ENCODE data around the gene TKT.

Gene TKT

DNA sequence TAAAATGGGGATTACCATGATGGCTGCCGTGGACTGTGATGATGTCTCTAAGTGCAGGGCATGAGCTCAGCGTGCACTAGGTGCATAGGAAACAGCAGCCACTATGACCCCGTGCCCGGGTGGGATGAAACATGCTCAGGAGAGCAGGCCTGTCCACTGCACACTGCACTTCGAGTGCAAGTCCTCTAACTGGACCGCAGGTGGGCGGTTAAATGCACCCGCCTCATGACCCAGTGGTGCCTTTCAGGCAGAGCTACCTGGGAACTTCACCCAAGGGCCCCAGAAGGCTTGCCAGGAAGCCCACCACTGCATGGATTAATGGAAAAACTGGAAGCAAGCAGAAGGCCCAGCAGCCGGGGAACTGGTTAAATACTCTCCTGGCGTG, 60.8 kb downstream of the TKT start:
- DNase-seq = no peak

DNA sequence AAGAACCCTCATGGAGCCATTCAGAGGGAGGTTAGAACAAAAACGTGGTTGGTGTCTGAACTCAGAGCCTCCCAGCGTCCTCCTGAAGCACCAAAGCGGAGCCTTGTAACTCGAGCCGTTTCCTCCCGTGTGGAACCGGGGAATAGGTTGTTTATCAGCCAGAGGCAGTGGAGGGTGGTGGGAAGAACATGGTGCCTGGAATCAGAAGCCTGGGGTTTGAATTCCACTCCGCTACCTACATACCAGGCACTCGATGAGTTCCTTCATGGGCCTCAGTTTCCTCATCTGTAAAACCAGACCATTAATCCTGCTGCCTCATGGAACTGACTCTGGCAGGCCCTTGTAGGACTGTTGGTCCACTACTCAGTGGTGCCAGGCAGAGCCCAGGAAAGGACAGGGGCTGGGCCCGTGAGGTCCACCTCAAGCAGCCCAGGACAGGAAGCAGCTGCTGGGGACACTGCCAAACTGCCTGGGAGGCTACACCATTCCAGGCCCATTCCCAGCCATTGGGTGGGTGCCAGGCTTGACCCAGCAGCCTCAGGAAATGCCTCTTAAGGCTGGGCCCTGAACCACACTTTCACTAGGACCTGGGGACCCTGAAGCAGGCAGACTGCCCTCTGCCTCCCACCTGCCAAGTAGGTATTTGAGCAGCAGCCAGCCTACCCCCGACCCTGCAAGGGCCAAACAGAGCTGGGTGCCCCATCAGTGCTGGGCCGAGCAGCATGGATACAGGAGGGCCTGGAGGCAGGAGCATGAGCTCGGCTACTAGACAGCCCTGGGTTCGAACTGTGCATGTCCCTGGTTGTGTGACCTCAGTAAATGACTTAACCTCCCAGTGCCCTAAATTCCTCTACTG, 61.4 kb downstream of the TKT start:
- peak; percentile 15 for DNase-seq

DNA sequence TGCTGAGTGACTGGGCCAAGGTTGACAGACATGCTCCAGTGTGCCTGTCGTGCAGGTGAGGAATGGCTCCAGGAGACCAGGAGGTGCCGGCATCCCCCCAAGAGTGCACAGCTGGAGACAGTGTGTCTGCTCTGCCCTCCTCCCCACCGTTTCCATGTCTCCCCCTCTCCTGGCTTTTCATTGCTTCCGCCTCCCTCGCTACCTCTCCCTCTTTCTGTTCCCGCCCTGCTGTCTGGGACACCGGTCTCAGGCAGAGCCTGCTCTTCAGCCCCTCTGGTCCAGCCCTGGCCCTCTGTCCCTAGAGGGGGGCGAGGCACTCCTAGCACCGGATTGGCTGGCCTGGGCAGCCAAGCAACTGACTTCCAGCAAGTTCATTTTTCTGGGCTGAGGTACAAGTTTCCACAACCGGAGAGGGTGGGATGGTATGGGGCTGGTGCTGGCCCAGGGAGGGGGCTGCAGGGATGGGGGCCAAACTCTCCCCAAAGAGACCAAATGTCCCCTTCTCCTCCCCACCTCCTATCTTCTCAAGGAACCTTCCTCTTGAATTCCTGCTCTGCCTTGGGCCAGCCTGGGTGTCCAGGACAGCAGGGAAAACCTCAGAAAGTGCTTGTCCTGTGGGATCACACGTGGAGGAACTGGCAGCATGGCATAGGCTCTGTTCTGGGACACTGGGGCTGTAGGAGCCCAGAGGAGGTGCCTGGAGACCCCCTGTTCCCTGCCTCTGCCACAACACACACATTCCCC, 62.2 kb downstream of the TKT start:
- no peak for DNase-seq

DNA sequence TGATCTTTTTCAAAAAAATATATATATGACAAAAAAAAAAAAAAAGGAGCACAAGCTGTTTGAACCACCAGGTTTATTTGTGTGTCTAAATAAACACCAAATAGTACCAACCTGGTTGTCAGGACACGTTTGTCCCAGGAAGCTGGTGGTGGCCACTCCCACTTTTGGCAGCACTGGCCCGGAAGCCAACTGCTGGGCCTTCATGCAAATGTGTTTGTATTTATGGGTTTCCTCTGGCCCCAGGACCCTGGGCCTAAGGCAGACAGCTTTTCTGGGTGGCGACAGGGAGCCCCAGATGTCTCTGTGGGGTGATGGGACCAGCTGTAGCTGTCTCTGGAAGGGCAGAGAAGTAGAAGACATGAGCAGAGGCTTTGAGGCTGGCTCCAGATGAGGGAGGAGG, 63.2 kb downstream of the TKT start:
- DNase-seq = peak; percentile 14

DNA sequence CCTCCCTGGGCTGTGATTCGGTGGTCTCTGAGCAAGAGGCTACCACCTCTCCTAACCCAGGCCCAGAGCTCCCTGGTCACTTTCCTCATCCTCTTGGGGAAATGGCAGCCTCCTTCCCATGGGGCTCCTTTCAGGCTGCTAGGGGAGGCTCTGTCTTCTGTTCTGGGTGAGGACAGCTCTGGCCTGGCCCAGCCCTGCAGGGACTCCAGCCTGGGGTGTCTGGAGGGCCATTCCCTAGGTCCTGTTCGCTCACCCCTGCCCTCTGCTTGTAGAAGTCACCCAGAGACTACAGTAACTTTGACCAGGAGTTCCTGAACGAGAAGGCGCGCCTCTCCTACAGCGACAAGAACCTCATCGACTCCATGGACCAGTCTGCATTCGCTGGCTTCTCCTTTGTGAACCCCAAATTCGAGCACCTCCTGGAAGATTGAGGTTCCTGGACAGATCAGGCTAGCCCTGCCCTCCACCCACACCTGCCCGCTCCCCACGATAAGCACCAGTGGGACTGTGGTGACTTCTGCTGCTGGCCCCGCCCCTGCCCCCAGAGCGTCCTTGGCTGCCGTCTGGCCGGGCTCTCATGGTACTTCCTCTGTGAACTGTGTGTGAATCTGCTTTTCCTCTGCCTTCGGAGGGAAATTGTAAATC, 63.9 kb downstream of the TKT start:
- no peak for DNase-seq

DNA sequence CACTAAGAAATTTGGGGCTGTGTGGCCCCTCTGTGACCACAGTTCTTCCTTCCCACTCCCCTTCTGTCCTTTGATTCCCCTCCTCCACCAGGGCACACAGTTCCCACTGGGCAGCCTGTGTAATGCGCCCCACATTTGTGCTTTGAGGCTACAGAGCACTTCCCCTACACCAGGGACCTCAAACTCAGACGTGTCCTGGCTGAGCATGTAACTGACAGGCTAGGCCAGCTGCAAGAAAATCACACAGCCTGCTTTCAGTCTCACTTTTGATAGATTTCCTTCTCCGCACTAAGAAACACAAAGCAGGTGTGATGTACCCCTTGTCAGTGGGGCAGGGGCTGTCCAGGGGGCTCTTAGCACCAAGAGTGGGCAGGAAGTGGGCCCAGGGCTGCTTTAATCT, 65.2 kb downstream of the TKT start:
- DNase-seq = no peak

DNA sequence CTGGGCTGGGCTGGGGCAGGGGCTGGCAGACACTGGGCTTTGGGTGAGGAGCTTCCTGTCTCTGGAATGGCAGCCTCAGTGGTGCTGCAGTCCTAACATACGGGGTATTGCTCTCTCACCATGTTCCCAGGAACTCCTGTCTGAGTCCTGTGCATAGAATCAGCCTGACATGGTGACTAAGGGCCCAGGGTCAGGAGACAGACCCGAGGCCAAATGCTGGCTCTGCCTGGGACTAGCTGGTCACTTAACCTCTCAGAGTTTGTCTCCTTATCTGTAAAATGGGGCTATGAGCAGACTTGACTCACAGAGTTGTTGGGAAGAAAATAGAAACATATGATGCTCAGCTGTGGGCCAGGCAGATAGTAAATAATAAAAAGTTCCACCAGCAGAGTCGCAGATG, 66.5 kb downstream of the TKT start:
- DNase-seq = no peak

DNA sequence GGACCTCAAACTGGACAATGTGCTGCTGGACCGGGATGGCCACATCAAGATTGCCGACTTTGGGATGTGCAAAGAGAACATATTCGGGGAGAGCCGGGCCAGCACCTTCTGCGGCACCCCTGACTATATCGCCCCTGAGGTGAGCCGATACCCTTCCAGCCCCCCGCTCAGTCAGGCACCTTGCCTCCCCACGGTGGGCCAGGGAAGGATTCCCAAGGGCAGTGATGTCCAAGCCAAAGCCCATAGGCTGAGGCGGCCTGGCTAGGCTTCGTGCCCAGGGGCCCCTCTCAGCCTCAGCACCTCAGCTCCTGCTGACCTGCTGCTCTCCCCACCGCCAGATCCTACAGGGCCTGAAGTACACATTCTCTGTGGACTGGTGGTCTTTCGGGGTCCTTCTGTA, 67.1 kb downstream of the TKT start:
- DNase-seq = no peak

DNA sequence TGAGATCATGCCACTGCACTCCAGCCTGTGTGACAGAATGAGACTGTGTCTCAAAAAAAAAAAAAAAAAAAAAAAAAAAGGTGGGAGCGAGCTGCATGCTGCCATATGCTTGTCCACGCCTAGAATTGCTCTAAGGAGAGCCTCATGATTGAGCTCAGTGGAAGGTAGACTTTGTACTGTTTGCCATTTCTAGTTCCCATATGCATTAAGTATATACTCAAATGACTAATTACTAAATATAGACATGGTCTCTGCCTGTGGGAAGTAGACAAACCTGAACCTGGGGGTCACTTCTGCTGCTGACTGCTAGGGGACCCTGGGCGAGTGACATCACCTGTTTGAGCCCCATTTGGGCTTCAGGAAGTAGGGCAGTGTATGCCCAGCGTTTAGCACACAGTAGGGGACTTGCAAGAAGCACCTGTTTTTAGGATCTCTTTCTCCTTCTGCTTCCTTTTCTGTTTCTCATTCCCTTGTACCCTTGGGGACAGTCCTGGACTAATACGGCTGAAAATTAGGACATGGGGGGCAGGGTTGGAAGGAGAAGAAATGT, 67.6 kb downstream of the TKT start:
- DNase-seq = no peak

DNA sequence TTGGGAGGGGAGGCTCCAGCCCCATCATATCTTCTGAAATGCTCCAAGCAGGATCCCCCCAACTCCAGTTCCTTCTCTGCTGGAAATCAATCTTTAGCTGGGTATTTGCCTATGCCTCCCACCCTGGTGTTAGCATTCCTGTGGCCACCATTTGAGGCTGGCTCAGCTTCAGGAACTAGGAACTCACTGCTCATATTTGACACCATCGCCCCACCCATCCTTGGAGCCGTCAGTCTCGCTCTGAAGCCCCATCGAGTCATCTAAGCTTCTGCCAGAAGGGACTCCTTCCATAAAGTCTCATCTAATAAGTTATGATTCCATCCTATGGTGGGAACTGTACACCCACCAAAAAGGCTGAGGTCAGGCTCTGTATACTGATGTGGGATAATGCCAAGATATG, 68.4 kb downstream of the TKT start:
- DNase-seq = no peak

DNA sequence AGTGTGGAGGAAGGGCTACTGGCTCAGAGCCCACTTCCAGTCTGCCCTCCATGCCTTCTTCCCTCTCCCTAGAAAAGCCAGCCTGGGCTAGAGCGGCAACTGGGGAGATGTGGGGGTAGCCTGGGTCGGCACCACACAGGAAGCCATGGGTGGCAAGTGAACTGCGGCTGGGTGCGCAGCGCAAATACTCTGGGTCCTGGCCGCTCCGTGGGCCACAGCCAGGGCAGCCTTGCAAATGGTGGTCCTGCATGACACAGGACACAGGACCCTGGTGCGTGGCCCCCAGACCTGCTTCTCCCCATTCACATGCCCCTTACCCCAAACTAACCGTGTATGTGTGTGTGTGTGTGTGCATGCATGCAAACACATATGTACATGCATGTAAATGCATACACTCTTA, 69.1 kb downstream of the TKT start:
- DNase-seq = no peak

DNA sequence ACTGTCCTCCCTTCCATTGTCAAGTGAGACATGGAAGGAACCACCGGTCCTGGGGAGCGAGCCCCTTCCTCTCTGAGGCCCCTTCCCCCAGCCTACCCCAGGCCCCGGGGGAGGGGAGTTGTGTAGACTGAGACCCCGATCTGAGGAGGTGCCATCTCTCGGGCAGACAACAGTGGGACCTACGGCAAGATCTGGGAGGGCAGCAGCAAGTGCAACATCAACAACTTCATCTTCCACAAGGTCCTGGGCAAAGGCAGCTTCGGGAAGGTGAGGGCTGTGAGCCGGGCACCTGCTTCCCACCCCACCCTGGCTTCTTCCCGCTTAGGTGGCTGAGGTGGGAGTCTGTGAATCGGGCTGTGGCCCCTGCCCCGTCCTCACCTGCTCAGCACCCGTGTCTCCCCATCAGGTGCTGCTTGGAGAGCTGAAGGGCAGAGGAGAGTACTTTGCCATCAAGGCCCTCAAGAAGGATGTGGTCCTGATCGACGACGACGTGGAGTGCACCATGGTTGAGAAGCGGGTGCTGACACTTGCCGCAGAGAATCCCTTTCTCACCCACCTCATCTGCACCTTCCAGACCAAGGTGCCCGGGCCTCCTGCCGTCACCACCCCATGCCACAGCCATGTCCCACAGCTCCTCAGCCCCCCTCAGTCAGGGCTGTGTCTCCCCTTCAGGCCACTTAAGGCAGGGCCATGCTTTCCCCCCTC, 69.9 kb downstream of the TKT start:
- no peak for DNase-seq

DNA sequence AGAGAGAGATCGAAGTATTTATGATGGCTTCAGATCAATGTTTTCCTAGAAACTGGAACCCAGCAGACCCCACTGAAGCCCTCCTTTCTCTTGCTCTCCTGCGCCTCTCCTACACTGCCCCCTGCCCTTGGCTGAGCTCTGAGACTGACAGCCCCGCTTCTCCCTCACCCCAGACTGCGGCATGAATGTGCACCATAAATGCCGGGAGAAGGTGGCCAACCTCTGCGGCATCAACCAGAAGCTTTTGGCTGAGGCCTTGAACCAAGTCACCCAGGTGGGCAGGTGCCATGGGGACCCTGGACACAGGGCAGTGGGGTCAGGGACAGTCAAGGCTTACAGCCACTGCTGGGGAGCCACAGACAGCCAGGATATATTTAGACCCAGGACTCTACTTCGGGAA, 71.1 kb downstream of the TKT start:
- DNase-seq = no peak

DNA sequence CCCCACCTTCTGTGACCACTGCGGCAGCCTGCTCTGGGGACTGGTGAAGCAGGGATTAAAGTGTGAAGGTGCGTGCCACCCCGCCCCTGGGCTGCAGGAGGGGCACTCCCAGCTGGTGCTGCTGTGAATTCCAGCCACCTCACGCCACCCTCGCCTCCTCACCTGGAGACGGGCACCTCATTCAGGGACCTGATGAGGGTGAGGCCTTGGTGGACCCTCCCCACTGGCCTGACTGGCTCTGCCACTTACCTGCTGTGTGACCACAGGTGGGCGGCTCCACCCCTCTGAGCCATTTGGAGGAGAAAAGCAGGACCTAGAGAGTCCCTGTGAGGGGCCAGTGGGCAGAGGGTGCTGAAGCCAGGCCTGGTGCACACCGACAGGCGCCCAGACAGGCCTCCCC, 72.3 kb downstream of the TKT start:
- DNase-seq = no peak

DNA sequence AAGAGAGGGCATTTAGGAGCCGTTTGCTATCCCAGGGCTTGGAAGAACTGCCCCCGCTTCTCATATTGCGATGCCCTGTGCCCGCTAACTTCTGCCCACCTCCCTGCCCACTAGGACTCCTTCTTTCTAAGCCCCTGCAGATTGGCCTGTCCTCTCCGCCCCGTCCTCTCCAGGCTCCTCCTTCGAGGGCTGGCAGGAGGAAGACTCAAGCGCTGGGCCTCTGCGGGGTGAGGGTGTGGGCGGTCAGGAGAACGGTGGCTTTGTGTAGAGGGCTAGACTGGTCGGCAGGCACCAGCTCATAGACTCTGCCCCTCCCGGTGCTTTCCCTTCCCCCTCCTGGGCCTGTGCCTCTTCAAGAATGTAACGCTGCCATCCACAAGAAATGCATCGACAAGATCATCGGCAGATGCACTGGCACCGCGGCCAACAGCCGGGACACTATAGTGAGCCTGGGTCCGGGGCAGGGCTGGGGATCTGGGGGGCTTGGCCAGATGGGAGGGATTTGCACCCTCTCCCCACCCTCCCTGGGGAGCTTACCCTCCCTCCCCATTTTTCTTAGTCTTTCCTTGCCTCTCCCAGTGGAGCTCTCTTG, 73.0 kb downstream of the TKT start:
- DNase-seq = no peak

DNA sequence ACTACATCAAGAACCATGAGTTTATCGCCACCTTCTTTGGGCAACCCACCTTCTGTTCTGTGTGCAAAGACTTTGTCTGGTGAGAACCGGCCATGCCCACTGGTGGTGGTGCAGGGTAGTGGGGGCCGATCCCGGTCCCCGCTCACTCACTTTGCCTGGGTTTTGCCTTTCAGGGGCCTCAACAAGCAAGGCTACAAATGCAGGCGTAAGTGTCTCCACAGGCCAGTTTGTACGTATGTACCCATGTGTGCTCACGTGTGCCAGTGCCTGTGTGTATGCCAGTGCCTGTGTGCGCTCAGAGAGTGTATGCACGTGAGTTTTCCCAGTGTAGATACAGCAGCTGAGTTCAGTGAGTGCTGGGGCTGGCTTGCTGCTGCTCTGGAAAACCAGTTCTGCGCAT, 74.3 kb downstream of the TKT start:
- no peak for DNase-seq

DNA sequence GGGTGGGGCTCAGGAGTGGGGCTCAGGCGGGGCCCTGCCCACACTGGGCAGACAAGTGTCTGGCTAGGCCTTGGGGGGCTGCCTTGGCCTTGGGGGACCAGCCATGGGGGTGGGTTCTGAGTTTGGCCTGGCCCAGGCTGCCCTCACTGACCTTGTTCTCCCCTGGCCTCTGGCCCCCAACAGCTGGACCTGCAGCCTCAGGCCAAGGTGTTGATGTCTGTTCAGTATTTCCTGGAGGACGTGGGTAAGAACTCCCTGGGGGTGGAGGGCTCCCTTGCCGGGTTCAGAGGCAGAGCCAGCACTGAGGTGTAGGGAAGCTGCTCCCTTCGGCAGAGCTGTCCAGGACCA, 74.8 kb downstream of the TKT start:
- DNase-seq = no peak

DNA sequence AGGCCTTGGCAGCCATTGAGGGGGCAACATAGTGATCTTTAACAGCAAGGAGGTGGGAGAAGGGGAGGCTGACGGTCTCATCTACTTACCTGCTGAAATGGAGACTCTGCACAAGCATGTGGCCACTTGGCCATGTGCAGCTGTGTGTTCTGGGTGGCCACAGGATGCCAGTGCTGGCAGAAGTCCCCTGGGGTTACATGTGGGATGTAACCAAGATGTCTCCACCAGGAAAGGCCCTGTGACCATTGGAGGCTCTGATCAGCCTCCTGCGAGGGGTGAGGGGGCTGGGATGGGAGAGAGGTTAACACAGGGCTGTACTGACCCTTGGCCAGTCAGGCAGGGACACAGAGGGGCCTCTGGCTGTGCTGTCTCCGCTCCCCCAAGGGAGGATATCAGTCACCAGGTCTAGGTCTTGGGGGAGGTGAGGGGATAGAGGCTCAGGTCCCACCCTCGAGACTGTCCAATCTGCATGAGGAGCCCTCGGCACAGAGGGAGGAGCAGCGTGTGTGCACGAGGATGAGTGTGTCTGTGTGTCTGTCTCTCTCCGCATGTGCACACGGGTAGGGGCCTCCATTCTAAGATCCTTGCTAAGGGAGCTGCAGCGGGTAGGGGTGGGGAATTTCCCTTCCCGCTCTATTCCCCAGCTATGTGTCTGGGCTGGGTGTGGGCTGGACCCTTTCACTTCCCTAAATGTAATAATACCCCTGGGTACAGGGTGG, 75.4 kb downstream of the TKT start:
- DNase-seq = no peak

DNA sequence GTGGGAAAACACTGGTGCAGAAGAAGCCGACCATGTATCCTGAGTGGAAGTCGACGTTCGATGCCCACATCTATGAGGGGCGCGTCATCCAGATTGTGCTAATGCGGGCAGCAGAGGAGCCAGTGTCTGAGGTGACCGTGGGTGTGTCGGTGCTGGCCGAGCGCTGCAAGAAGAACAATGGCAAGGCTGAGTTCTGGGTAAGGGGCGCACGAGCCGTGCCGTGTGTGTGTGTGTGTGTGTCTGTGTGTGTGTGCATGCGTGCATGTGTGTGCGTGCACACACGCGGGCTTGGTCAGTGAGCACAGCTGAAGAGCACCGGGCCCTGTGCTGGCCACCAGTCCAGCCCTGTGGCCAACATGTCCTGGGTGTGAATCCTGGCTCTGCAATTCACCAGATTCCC, 76.2 kb downstream of the TKT start:
- no peak for DNase-seq

DNA sequence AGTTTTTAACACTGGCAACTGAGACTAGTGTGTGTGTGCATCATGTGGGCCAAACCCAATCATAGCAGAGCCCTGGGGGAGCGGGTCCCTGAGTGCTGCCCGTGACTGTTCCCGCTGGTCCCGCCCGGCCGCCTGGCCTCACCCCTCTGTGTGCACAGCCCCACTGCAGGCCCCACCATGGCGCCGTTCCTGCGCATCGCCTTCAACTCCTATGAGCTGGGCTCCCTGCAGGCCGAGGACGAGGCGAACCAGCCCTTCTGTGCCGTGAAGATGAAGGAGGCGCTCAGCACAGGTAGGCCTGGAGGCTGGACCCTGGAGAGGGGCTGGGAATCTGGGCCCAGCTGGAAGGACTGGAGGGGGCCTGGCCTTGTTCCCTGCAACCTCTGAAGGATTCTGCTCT, 77.6 kb downstream of the TKT start:
- no peak for DNase-seq

DNA sequence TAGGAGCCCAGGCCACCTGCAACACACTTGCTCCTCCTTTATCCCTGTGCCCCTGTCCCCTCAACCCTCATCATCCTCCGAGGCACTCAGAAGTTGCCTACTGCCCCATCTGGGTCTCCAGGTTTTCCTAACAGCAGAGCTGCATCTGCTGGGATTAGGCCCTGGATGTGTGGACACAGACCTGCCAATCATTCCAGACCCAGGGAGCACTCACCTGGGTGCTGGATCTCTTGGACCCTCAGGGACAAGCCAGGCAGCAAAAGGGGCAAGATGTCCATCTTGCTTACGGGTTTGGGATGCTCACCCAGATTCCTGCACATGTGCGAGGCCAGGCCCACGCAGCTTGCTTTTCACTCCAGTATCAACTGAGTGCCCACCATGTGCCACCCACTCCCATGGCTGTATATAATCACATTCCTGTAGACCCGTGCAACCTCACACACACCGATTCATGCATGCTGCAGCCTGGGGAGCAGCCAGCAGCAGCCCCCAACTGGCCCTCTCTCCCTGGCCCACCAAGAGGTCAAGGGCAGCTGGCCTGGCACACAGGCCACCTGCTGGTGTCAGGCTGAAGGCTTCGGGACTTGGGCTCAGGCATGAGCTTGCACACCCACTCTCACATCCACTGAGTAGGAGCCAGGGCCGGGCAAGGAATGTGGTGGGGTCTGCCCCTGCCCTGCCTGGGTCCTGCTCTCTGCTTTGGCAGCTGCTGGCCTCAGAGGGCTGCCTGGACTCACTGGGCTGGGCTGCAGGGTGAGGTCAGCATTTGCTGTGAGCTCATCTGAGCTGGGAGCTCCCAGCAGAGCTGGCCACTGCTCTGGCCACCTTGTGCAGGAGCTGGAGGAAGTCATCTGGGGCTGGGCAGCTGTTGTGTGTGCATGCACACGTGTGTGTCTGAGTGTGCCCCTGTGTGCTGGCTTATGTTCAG, 79.9 kb downstream of the TKT start:
- DNase-seq = no peak
